ENCODE data around the gene LUC7L2. TPM values are rescaled to one million over a fixed set of nuclear protein-coding genes. Genes with fewer than 3 reads are reported as not detected.

The LUC7L2 gene
- polyA plus RNA-seq, 2 donors = 31.8 to 35.8 TPM

DNA sequence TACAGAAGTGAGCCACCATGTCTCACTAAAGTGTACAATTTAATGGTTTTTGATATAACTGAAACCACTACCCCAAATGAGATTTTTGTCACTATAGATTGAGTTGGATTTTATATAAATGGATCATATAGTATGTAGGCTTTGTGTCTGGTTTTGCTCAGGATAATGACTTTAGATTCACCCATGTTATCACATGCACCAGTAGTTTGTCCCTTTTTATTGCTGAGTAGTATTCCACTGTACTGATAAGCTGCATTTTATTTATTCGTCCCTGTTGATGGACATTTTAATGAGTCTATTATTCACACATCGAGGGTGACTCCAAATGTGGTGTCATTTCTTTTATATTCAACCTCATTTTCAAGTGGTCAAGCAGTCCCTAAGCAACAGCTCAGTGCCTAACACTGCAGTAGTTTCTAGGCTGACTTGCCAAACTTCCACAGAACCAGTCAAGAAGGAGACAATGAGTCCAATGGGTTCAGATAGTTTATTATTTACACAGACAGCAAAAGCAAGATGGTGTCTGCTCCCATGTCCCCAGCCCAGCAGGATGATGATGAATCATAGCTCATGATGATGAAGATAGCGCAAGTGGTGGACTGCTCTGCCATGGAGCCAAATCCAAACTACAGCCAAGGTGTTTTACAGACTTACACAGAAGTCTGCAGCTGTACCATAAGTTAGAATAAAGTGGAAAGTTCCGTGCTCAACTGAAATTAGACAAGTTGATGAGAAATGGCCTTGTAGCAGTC is 25.1 kb upstream of the LUC7L2 start:
- 86 to 91% methylated on average over 4 of the region's 4 CpGs for WGBS, 2 donors
- H3K4me1 ChIP-seq (ENCODE audit: control insufficient read depth in 2 of 2, insufficient read depth in 2 of 2, low read length in 1 of 2) = no peaks in the 10 kb centered on the region
- no peak overlapping the region for H3K4me3 ChIP-seq (ENCODE audit: low read depth in 1 of 2, low read length in 2 of 2)
- H3K27me3 ChIP-seq (ENCODE audit: control insufficient read depth in 1 of 2, insufficient read depth in 2 of 2, low read length in 2 of 2) = no peaks in the 10 kb centered on the region
- no peaks in the 10 kb centered on the region for H3K9me3 ChIP-seq (ENCODE audit: control insufficient read depth in 2 of 2, insufficient read depth in 1 of 2, low read depth in 1 of 2, low read length in 1 of 2)
- H3K27ac ChIP-seq (ENCODE audit: low read depth in 2 of 2, low read length in 1 of 2) = no peak overlapping the region
- H3K36me3 ChIP-seq (ENCODE audit: control insufficient read depth in 2 of 2, insufficient read depth in 2 of 2, low read length in 1 of 2) = no peaks in the 10 kb centered on the region

GRCh38 chr7:139339025-139339424 is 20.7 kb upstream of the LUC7L2 start:
- Histone ChIP-seq H3K4me1 (ENCODE audit: control insufficient read depth in 2 of 2, insufficient read depth in 2 of 2, low read length in 1 of 2) (no peaks in the 10 kb centered on the region), H3K36me3 (ENCODE audit: control insufficient read depth in 2 of 2, insufficient read depth in 2 of 2, low read length in 1 of 2) (no peaks in the 10 kb centered on the region), H3K27me3 (ENCODE audit: control insufficient read depth in 1 of 2, insufficient read depth in 2 of 2, low read length in 2 of 2) (no peaks in the 10 kb centered on the region), H3K27ac (ENCODE audit: low read depth in 2 of 2, low read length in 1 of 2) (no peak overlapping the region), H3K4me3 (ENCODE audit: low read depth in 1 of 2, low read length in 2 of 2) (no peak overlapping the region), H3K9me3 (ENCODE audit: control insufficient read depth in 2 of 2, insufficient read depth in 1 of 2, low read depth in 1 of 2, low read length in 1 of 2) (no peaks in the 10 kb centered on the region)
- 94% methylated on average over 2 of the region's 2 CpGs for WGBS, 2 donors

DNA sequence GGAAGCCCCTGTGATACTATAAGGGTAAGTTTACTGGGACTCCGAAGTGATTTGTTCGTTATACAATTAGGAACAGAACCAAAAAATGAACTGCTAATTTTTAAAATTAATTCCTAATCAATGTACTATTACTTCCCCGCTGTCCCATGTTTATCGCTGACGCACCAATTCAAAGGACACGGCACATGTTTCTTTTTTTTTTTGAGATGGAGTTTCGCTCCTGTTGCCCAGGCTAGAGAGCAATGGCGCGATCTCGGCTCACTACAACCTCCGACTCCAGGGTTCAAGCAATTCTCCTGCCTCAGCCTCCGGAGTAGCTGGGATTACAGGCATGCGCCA is 20.0 kb upstream of the LUC7L2 start:
- Histone ChIP-seq H3K27me3 (ENCODE audit: control insufficient read depth in 1 of 2, insufficient read depth in 2 of 2, low read length in 2 of 2) (no peaks in the 10 kb centered on the region), H3K4me1 (ENCODE audit: control insufficient read depth in 2 of 2, insufficient read depth in 2 of 2, low read length in 1 of 2) (no peaks in the 10 kb centered on the region), H3K27ac (ENCODE audit: low read depth in 2 of 2, low read length in 1 of 2) (peak overlapping the region; percentile 100), H3K9me3 (ENCODE audit: control insufficient read depth in 2 of 2, insufficient read depth in 1 of 2, low read depth in 1 of 2, low read length in 1 of 2) (no peaks in the 10 kb centered on the region), H3K4me3 (ENCODE audit: low read depth in 1 of 2, low read length in 2 of 2) (peak overlapping the region; percentile 82 to 97), H3K36me3 (ENCODE audit: control insufficient read depth in 2 of 2, insufficient read depth in 2 of 2, low read length in 1 of 2) (no peaks in the 10 kb centered on the region)
- WGBS, 2 donors = 75 to 85% methylated on average over 13 of the region's 13 CpGs

- Histone ChIP-seq H3K27me3 (ENCODE audit: control insufficient read depth in 1 of 2, insufficient read depth in 2 of 2, low read length in 2 of 2) (no peaks in the 10 kb centered on the region), H3K27ac (ENCODE audit: low read depth in 2 of 2, low read length in 1 of 2) (peak overlapping the region; percentile 100), H3K4me3 (ENCODE audit: low read depth in 1 of 2, low read length in 2 of 2) (peak overlapping the region; percentile 82 to 97), H3K36me3 (ENCODE audit: control insufficient read depth in 2 of 2, insufficient read depth in 2 of 2, low read length in 1 of 2) (no peaks in the 10 kb centered on the region), H3K4me1 (ENCODE audit: control insufficient read depth in 2 of 2, insufficient read depth in 2 of 2, low read length in 1 of 2) (no peaks in the 10 kb centered on the region), H3K9me3 (ENCODE audit: control insufficient read depth in 2 of 2, insufficient read depth in 1 of 2, low read depth in 1 of 2, low read length in 1 of 2) (no peaks in the 10 kb centered on the region)
- WGBS, 2 donors = 2 to 3% methylated on average over 66 of the region's 66 CpGs
These were observed 19.5 kb upstream of the LUC7L2 start for GRCh38 chr7:139340037-139340807.

- 0% methylated on average over 9 of the region's 9 CpGs for WGBS, 2 donors
- Histone ChIP-seq H3K4me3 (ENCODE audit: low read depth in 1 of 2, low read length in 2 of 2) (peak overlapping the region; percentile 82 to 97), H3K27me3 (ENCODE audit: control insufficient read depth in 1 of 2, insufficient read depth in 2 of 2, low read length in 2 of 2) (no peaks in the 10 kb centered on the region), H3K9me3 (ENCODE audit: control insufficient read depth in 2 of 2, insufficient read depth in 1 of 2, low read depth in 1 of 2, low read length in 1 of 2) (no peaks in the 10 kb centered on the region), H3K27ac (ENCODE audit: low read depth in 2 of 2, low read length in 1 of 2) (peak overlapping the region; percentile 100), H3K36me3 (ENCODE audit: control insufficient read depth in 2 of 2, insufficient read depth in 2 of 2, low read length in 1 of 2) (peaks cover 0 to 2% of the 10 kb centered on the region in 2 donors), H3K4me1 (ENCODE audit: control insufficient read depth in 2 of 2, insufficient read depth in 2 of 2, low read length in 1 of 2) (no peaks in the 10 kb centered on the region)
These were observed 19.0 kb upstream of the LUC7L2 start for GRCh38 chr7:139340808-139341057.

- H3K36me3 ChIP-seq (ENCODE audit: control insufficient read depth in 2 of 2, insufficient read depth in 2 of 2, low read length in 1 of 2) = peaks cover 0 to 2% of the 10 kb centered on the region in 2 donors
- H3K27me3 ChIP-seq (ENCODE audit: control insufficient read depth in 1 of 2, insufficient read depth in 2 of 2, low read length in 2 of 2) = no peaks in the 10 kb centered on the region
- 0 to 1% methylated on average over 53 to 54 of the region's 54 CpGs for WGBS, 2 donors
- peak within 1 kb of the TSS; percentile 100 for H3K27ac ChIP-seq (ENCODE audit: low read depth in 2 of 2, low read length in 1 of 2)
- no peaks in the 10 kb centered on the region for H3K4me1 ChIP-seq (ENCODE audit: control insufficient read depth in 2 of 2, insufficient read depth in 2 of 2, low read length in 1 of 2)
- no peaks in the 10 kb centered on the region for H3K9me3 ChIP-seq (ENCODE audit: control insufficient read depth in 2 of 2, insufficient read depth in 1 of 2, low read depth in 1 of 2, low read length in 1 of 2)
- H3K4me3 ChIP-seq (ENCODE audit: low read depth in 1 of 2, low read length in 2 of 2) = peak within 1 kb of the TSS; percentile 82 to 97
These were observed 18.5 kb upstream of the LUC7L2 start, which contains the start of gene FMC1 for GRCh38 chr7:139341058-139341775. FMC1 (plus strand) TSS chr7:139341337; CDS start chr7:139341385, 48 bp downstream.

DNA sequence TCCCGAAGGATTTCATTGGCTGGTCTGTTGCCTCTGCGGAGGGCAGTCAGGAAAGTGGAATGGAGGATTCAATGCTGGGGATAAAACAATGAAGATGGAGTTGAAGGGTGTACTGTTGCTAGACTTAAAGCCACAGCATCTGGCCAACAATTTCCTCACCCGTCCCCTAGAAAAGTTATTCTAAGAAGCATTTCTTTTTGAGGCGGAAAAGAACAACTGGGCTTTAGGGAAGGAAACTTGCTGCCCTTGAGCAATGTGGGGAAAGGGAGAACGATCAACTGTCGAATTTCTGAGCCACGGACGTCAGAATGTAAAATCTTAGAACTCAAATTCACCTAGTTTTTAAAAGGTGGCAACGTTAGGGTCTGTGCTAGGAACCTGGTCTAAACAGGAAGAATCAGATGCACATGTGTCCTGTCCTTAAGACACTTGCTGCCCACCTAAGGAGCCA is 17.9 kb upstream of the LUC7L2 start:
- no peaks in the 10 kb centered on the region for H3K27me3 ChIP-seq (ENCODE audit: control insufficient read depth in 1 of 2, insufficient read depth in 2 of 2, low read length in 2 of 2)
- H3K27ac ChIP-seq (ENCODE audit: low read depth in 2 of 2, low read length in 1 of 2) = peak overlapping the region; percentile 100
- WGBS, 2 donors = 0 to 1% methylated on average over 9 of the region's 9 CpGs
- no peaks in the 10 kb centered on the region for H3K9me3 ChIP-seq (ENCODE audit: control insufficient read depth in 2 of 2, insufficient read depth in 1 of 2, low read depth in 1 of 2, low read length in 1 of 2)
- peak overlapping the region; percentile 82 to 97 for H3K4me3 ChIP-seq (ENCODE audit: low read depth in 1 of 2, low read length in 2 of 2)
- H3K4me1 ChIP-seq (ENCODE audit: control insufficient read depth in 2 of 2, insufficient read depth in 2 of 2, low read length in 1 of 2) = no peaks in the 10 kb centered on the region
- H3K36me3 ChIP-seq (ENCODE audit: control insufficient read depth in 2 of 2, insufficient read depth in 2 of 2, low read length in 1 of 2) = peaks cover 2 to 5% of the 10 kb centered on the region in 2 donors

GRCh38 chr7:139345042-139345441 is 14.7 kb upstream of the LUC7L2 start:
- H3K4me3 ChIP-seq (ENCODE audit: low read depth in 1 of 2, low read length in 2 of 2) = no peak overlapping the region
- H3K9me3 ChIP-seq (ENCODE audit: control insufficient read depth in 2 of 2, insufficient read depth in 1 of 2, low read depth in 1 of 2, low read length in 1 of 2) = no peaks in the 10 kb centered on the region
- peaks cover 2 to 6% of the 10 kb centered on the region in 2 donors for H3K36me3 ChIP-seq (ENCODE audit: control insufficient read depth in 2 of 2, insufficient read depth in 2 of 2, low read length in 1 of 2)
- H3K4me1 ChIP-seq (ENCODE audit: control insufficient read depth in 2 of 2, insufficient read depth in 2 of 2, low read length in 1 of 2) = no peaks in the 10 kb centered on the region
- H3K27ac ChIP-seq (ENCODE audit: low read depth in 2 of 2, low read length in 1 of 2) = no peak overlapping the region
- H3K27me3 ChIP-seq (ENCODE audit: control insufficient read depth in 1 of 2, insufficient read depth in 2 of 2, low read length in 2 of 2) = no peaks in the 10 kb centered on the region
- 95% methylated on average over 1 of the region's 1 CpG for WGBS, 2 donors

DNA sequence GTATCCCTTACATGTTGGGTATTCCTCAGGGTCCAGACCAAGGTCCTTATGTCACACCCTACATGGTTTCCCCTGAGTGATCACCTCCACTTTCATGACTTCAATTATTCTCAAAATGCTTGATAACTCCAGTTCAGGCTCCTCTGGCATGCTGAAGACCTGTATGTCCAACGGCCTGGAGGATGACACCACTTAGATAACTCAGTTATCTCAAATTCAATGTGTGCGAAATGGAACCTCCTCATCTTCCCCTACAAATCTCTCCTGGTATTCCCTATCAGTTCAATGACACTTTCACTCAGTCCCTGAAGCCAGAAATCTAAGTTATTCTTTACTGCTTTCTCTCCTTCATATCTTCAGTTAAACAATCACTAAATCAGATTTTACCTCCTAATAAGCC is 8.7 kb upstream of the LUC7L2 start:
- no peak overlapping the region for H3K27ac ChIP-seq (ENCODE audit: low read depth in 2 of 2, low read length in 1 of 2)
- H3K4me1 ChIP-seq (ENCODE audit: control insufficient read depth in 2 of 2, insufficient read depth in 2 of 2, low read length in 1 of 2) = no peaks in the 10 kb centered on the region
- no peaks in the 10 kb centered on the region for H3K9me3 ChIP-seq (ENCODE audit: control insufficient read depth in 2 of 2, insufficient read depth in 1 of 2, low read depth in 1 of 2, low read length in 1 of 2)
- 93 to 94% methylated on average over 2 of the region's 2 CpGs for WGBS, 2 donors
- no peak overlapping the region for H3K4me3 ChIP-seq (ENCODE audit: low read depth in 1 of 2, low read length in 2 of 2)
- peaks cover 0 to 6% of the 10 kb centered on the region in 2 donors for H3K36me3 ChIP-seq (ENCODE audit: control insufficient read depth in 2 of 2, insufficient read depth in 2 of 2, low read length in 1 of 2)
- no peaks in the 10 kb centered on the region for H3K27me3 ChIP-seq (ENCODE audit: control insufficient read depth in 1 of 2, insufficient read depth in 2 of 2, low read length in 2 of 2)
